Upper lobe of right lung (tissue), 1 donor: Measurements from ENCODE around the gene GPR27. TPM values are rescaled to one million over a fixed set of nuclear protein-coding genes. Genes with fewer than 3 reads are reported as not detected.

Experiments
- ATAC-seq: fragments of 200-7000 bp; cut with Tn5 transposase; one replicate; pipeline ENCODE4 v1.9.1; 2020; ENCODE audit warnings: mild to moderate bottlenecking, moderate library complexity
- DNase-seq: peaks from one replicate; pipeline ENCODE4 v3.0.0-alpha.2; 2020
- H3K27ac ChIP-seq: fragments of 200-600 bp; one replicate; pipeline ENCODE4 v1.8.0; 2022
- H3K27me3 ChIP-seq: fragments of 200-600 bp; one replicate; pipeline ENCODE4 v1.8.0; 2022; ENCODE audit warnings: mild to moderate bottlenecking
- H3K36me3 ChIP-seq: fragments of 200-600 bp; one replicate; pipeline ENCODE4 v1.8.0; 2022
- H3K4me1 ChIP-seq: fragments of 200-600 bp; one replicate; pipeline ENCODE4 v1.8.0; 2022
- H3K4me3 ChIP-seq: fragments of 200-600 bp; one replicate; pipeline ENCODE4 v1.8.0; 2022; ENCODE audit warnings: mild to moderate bottlenecking
- H3K9me3 ChIP-seq: fragments of 200-600 bp; one replicate; pipeline ENCODE4 v1.8.0; 2022
- CTCF ChIP-seq: fragments of 200-600 bp; IDR thresholded peaks from one replicate; pipeline ENCODE4 v1.8.0; 2022; ENCODE audit warnings: antibody characterized with exemption
- intact Hi-C: fragments of 100-400 bp; cut with DNase I; formaldehyde crosslinking; loops from one replicate; pipeline ENCODE4 v1.11.0; 2022
- total RNA-seq: library from RNA; stranded (reverse); fragmentation: NEBNext Ultra II Directional; extraction: Animal tissue kit (Norgen Biotek cat#: 25700); gene quantifications from one replicate; pipeline ENCODE4 v1.2.1, GENCODE V29; 2021
- donor health status: DM: no; HTN: yes; CAD: no; lungs with severe emphysema.

Gene GPR27
- total RNA-seq, 1 donor from 2014 or later = 3.7 TPM

- ATAC-seq = peak; percentile 56
- no peak for TF ChIP-seq CTCF
- DNase-seq = no peak
- H3K36me3 ChIP-seq = no peaks in the 10 kb centered on the region
- H3K27ac ChIP-seq = no peak overlapping the region
- no peak overlapping the region for H3K4me3 ChIP-seq
- H3K9me3 ChIP-seq = no peaks in the 10 kb centered on the region
- peaks cover 63% of the 10 kb centered on the region for H3K27me3 ChIP-seq
- H3K4me1 ChIP-seq = peaks cover 8% of the 10 kb centered on the region
- intact Hi-C loops = no loop called here
Observed at GRCh38 chr3:71779674-71780377, 26.2 kb downstream of the GPR27 start.

GRCh38 chr3:71780430-71780829, 26.8 kb downstream of the GPR27 start:
- peaks cover 66% of the 10 kb centered on the region for H3K27me3 ChIP-seq
- intact Hi-C loops = no loop called here
- peaks cover 10% of the 10 kb centered on the region for H3K4me1 ChIP-seq
- no peak for TF ChIP-seq CTCF
- H3K36me3 ChIP-seq = no peaks in the 10 kb centered on the region
- H3K4me3 ChIP-seq = no peak overlapping the region
- H3K9me3 ChIP-seq = no peaks in the 10 kb centered on the region
- DNase-seq = no peak
- no peak overlapping the region for H3K27ac ChIP-seq
- no peak for ATAC-seq

- Histone ChIP-seq H3K27ac (no peak overlapping the region), H3K27me3 (peaks cover 79% of the 10 kb centered on the region)
- intact Hi-C loops = no loop called here
Observed at GRCh38 chr3:71783152-71783551, 29.5 kb downstream of the GPR27 start.

GRCh38 chr3:71784201-71784913, 30.7 kb downstream of the GPR27 start:
- Histone ChIP-seq H3K4me1 (peaks cover 14% of the 10 kb centered on the region), H3K27me3 (peaks cover 70% of the 10 kb centered on the region), H3K36me3 (no peaks in the 10 kb centered on the region), H3K4me3 (peak overlapping the region; percentile 27), H3K9me3 (no peaks in the 10 kb centered on the region), H3K27ac (no peak overlapping the region)
- ATAC-seq = no peak
- TF ChIP-seq CTCF = no peak
- intact Hi-C loops = no loop called here
- DNase-seq = no peak

More at GRCh38 chr3:71783152-71783551, 29.5 kb downstream of the GPR27 start:
- H3K4me3 ChIP-seq = no peak overlapping the region
- no peak for ATAC-seq
- peaks cover 14% of the 10 kb centered on the region for H3K4me1 ChIP-seq
- TF ChIP-seq CTCF = no peak
- DNase-seq = no peak
- H3K9me3 ChIP-seq = no peaks in the 10 kb centered on the region
- H3K36me3 ChIP-seq = no peaks in the 10 kb centered on the region

- no peak within 1 kb of the TSS for H3K27ac ChIP-seq
- peak; percentile 63 for DNase-seq
Observed at GRCh38 chr3:71784914-71785531, 31.4 kb downstream of the GPR27 start, which contains the start of gene PROK2. Gene PROK2, minus strand, starts transcription at chr3:71785148. Its CDS starts 96 bp downstream, at chr3:71785052.

More at GRCh38 chr3:71784914-71785531, 31.4 kb downstream of the GPR27 start, which contains the start of gene PROK2:
- Histone ChIP-seq H3K4me1 (peaks cover 14% of the 10 kb centered on the region), H3K4me3 (peak within 1 kb of the TSS; percentile 27), H3K27me3 (peaks cover 69% of the 10 kb centered on the region), H3K9me3 (no peaks in the 10 kb centered on the region), H3K36me3 (no peaks in the 10 kb centered on the region)
- TF ChIP-seq CTCF = no peak
- intact Hi-C loops = no loop called here
- peak; percentile 53 for ATAC-seq
